GM19324 (cell line): ENCODE measurements around the gene PIGX.

Source experiments
- ATAC-seq: cut with Tn5 transposase; IDR thresholded peaks from one replicate; pipeline ENCODE4 v1.9.1; 2021; ENCODE audit warnings: mild to moderate bottlenecking, moderate library complexity; ENCODE audit not compliant: unreplicated experiment, low FRiP score

The PIGX gene

GRCh38 chr3:196711838-196712513 lies at the start of gene PIGX, which contains the start of gene CEP19:
Gene PIGX, plus strand, starts transcription at chr3:196712377.
Gene CEP19, minus strand, starts transcription at chr3:196712250. Its CDS starts 3,593 bp downstream, at chr3:196708657.
- ATAC-seq: peak; percentile 84

DNA sequence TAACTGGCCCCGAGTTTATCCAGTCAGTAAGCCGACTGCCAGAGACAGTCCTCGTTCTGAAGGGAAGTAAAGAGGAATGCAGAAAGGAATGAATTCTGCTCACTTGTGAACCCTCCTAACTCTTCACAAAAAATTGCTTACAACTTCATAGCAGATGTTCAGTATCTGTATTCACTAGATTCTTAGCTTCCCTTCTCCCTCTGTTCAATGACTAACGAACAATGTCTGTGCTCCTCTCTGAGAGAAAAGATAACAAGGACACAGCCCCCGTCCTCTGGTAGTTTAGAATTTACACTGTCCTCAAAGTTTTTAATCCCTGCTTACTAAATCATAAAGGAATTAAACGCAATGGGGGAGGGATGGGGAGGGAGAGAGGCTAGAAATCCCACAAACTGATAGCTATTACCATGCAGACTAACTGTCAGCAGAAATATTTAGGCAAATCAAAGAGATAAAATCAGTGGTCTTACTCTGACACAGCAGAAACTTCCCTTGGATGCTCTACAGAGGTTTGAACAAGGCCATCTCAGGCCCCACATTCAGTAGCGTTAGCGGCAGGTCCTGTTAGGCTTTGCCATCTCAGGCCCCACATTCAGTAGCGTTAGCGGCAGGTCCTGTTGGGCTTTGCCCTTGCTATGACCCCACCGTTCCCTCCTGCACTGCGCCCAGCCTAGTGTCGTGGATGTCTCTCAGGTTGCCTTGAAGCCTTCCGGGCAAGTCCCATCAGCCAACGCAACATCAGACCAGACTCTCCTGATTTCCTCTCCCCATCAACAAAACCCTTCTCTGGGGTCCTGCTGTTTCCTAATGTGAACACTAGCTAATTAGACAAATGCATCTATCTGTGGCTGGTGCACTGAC lies 49.2 kb upstream of the PIGX start:
- ATAC-seq: no peak

GRCh38 chr3:196666001-196666867 lies 45.9 kb upstream of the PIGX start:
- no peak for ATAC-seq

DNA sequence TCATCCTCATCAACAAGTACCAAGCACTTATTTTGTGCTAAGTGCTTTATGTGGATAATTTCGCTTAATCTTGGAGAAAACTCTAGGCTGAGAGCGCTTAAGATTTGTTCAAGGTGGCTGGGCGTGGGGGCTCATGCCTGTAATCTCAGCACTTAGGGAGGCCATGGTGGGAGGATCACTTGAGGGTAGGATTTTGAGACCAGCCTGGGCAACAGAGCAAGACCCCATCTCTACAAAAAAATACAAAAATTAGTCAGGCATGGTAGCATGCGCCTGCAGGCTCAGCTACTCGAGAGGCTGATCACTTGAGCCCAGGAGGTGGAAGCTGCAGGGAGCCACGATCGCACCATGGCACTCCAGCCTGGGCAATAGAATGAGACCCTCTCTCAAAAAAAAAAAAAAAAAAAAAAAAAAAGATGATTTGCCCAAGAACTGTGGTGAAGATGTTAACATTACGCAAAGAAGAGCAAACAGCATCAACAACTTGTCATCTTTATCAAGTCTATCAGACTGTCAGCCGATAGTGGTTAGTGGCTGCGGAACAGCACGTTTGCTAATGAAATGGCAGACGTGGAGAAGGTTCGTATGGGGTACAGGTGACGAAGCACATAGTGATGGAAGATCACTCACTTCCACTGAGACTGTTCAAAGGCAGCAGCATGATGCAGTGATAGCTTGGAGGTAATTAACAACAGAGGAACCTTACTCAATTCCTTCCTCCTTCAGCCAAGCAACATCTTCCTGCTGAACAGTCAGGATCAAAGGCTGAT lies 44.9 kb upstream of the PIGX start:
- ATAC-seq: no peak

DNA sequence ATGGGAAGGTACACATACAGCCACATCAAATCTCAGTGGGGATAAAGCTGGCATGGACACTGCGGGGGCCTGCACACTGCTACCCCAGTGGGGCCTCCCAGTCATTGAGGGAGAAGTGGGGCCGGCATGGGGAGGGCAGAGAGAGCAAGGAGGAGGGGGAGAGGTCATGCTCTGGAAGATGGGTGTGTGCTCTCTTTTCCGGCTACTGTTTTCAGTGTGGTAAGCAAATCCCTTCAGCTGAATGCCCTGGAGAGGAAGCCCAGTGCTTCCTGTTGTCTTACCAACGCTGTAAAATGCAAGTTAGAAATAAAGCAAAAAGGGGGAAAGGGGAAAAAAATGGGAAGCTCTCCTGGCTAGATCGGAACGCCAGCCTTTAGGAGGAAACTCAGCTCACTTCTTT lies 41.8 kb upstream of the PIGX start:
- no peak for ATAC-seq

- no peak for ATAC-seq
These were observed 38.5 kb upstream of the PIGX start for GRCh38 chr3:196673632-196674031.

GRCh38 chr3:196677353-196677752 lies 34.8 kb upstream of the PIGX start:
- no peak for ATAC-seq

- ATAC-seq: no peak
These were observed 34.2 kb upstream of the PIGX start for GRCh38 chr3:196677931-196678330.

GRCh38 chr3:196684548-196685407 lies 27.4 kb upstream of the PIGX start:
- peak; percentile 70 for ATAC-seq

DNA sequence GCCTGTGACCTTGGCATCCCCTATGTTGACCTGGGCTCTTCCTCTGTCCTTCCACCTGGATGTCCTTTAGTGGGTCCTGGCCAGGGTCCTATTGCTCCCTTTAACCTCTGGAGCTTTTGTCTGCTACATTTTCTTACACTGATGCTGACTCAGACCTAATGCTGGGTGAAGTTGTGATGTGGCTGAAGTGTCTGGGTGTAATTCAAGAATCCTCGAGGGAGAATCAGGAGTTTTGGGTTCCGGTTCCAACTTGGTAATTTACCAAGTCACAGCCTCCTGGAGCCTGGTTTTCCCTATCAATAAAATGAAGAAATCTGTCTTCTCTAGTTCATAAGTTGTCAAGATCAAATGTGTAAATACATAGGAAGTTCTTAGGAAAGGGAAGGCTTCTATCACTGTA lies 25.7 kb upstream of the PIGX start:
- ATAC-seq: no peak

GRCh38 chr3:196688349-196688748 lies 23.8 kb upstream of the PIGX start:
- no peak for ATAC-seq

GRCh38 chr3:196689941-196690660 lies 22.1 kb upstream of the PIGX start:
- no peak for ATAC-seq

DNA sequence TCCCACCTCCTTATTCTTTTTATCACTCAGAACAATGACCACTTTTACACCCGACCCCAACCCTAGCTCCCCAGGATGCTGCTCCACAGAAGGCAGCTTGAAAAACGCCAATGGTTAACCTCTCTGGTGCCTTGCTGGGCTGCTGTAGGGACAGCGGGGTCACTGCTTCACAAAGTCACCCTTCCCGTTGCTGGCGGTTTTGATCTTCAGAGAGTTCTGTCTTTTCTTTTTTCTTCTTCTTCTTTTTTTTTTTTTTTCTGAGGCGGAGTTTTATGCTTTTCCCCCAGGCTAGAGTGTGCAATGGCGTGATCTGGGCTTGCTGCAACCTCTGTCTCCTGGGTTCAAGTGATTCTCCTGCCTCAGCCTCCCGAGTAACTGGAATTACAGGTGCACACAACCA lies 20.8 kb upstream of the PIGX start:
- no peak for ATAC-seq

DNA sequence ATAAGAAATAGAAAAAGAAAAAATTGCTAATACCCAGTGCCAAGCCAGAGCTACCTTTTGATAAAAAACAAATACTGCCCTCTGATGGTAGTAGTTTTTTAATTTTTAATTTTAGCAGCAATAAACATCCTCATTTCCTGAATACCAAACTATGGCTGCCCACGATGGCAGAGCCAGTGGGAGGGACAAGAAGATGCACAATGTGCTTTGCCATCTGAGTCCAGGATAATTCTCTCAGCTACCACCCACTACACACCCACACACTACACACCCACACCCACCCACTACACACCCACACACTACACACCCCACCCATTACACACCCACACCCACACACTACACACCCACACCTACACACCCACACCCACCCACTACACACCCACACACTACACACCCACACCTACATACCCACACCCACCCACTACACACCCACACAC lies 18.0 kb upstream of the PIGX start:
- no peak for ATAC-seq

- ATAC-seq: no peak
These were observed 17.0 kb upstream of the PIGX start for GRCh38 chr3:196694941-196695848.

DNA sequence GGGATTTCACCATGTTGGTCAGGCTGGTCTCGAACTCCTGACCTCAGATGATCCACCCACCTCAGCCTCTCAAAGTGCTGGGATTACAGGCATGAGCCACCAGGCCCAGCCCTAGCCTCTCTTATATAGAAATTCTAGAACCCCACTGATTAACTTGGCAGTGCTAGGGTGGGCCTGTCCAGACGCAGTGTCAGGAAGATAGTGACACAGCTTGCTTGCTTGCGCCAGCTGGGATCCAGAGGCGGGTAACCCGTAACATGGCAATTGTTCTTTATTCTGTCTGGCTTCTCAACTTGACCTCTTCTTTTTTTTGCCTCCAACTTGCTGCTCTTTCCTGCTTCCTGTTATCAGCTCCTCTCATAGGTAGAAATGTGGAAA lies 16.3 kb upstream of the PIGX start:
- ATAC-seq: no peak

DNA sequence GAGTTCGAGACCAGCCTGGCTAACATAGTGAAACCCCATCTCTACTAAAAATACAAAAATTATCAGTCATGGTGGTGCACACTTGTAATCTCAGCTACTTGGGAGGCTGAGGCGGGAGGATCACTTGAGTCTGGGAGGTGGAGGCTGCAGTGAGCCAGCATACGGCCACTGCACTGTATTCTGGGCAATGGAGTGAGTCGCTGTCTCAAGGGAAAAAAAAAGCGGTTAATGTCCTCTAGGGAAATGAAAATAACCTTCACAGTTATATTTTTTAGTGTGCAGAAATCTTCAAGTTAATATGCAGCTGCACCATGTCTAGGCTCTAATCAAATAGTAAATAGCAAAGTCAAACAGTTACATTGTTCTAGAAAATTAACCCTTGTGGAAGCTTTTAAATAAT lies 14.9 kb upstream of the PIGX start:
- no peak for ATAC-seq

- ATAC-seq: no peak
These were observed 12.4 kb upstream of the PIGX start for GRCh38 chr3:196699749-196700148.
